ENCODE results near the gene LRFN5.
A peak's percentile ranks its signal among the peaks of the same experiment; 100 is the strongest.
"Not testable (repeated sequence)": the region's sequence is repeated elsewhere in the genome, so short reads cannot be mapped to it uniquely, and the experiment has no call there.

LRFN5 gene

GRCh38 chr14:41606532-41607303 is at the start of gene LRFN5:
LRFN5 (plus strand) TSS chr14:41606876.
- Histone ChIP-seq H3K4me1 (ENCODE audit: control insufficient read depth, insufficient read depth, low read length) (peaks cover 23% of the 10 kb centered on the region), H3K36me3 (ENCODE audit: control insufficient read depth in 2 of 2, insufficient read depth in 2 of 2, low read length in 2 of 2) (no peaks in the 10 kb centered on the region), H3K9me3 (ENCODE audit: control insufficient read depth in 2 of 2, low read length in 2 of 2) (no peaks in the 10 kb centered on the region), H3K27me3 (ENCODE audit: control insufficient read depth in 1 of 2, insufficient read depth in 2 of 2, low read length in 2 of 2) (peaks cover 33 to 44% of the 10 kb centered on the region in 2 donors), H3K9ac (ENCODE audit: low read length in 2 of 2) (peak within 1 kb of the TSS; percentile 42 to 67), H3K27ac (ENCODE audit: low read length) (peak within 1 kb of the TSS; percentile 55), H3K4me3 (ENCODE audit: low read length in 2 of 2) (peak within 1 kb of the TSS; percentile 77 to 78)

GRCh38 chr14:41558490-41558889 is 48.2 kb upstream of the LRFN5 start:
- no peak overlapping the region for H3K27ac ChIP-seq (ENCODE audit: low read length)
- no peaks in the 10 kb centered on the region for H3K27me3 ChIP-seq (ENCODE audit: control insufficient read depth in 1 of 2, insufficient read depth in 2 of 2, low read length in 2 of 2)
- no peaks in the 10 kb centered on the region for H3K4me1 ChIP-seq (ENCODE audit: control insufficient read depth, insufficient read depth, low read length)
- H3K36me3 ChIP-seq (ENCODE audit: control insufficient read depth in 2 of 2, insufficient read depth in 2 of 2, low read length in 2 of 2): no peaks in the 10 kb centered on the region
- no peak overlapping the region for H3K9ac ChIP-seq (ENCODE audit: low read length in 2 of 2)
- no peak overlapping the region for H3K4me3 ChIP-seq (ENCODE audit: low read length in 2 of 2)
- H3K9me3 ChIP-seq (ENCODE audit: control insufficient read depth in 2 of 2, low read length in 2 of 2): no peaks in the 10 kb centered on the region

- not testable (repeated sequence) for H3K36me3 ChIP-seq (ENCODE audit: control insufficient read depth in 2 of 2, insufficient read depth in 2 of 2, low read length in 2 of 2); H3K9me3 ChIP-seq (ENCODE audit: control insufficient read depth in 2 of 2, low read length in 2 of 2); H3K27me3 ChIP-seq (ENCODE audit: control insufficient read depth in 1 of 2, insufficient read depth in 2 of 2, low read length in 2 of 2); H3K4me1 ChIP-seq (ENCODE audit: control insufficient read depth, insufficient read depth, low read length); H3K27ac ChIP-seq (ENCODE audit: low read length); H3K9ac ChIP-seq (ENCODE audit: low read length in 2 of 2); H3K4me3 ChIP-seq (ENCODE audit: low read length in 2 of 2)
Measured at GRCh38 chr14:41566864-41567263, 39.8 kb upstream of the LRFN5 start.

GRCh38 chr14:41568979-41569378 is 37.7 kb upstream of the LRFN5 start:
- Histone ChIP-seq H3K4me1 (ENCODE audit: control insufficient read depth, insufficient read depth, low read length) (no peaks in the 10 kb centered on the region), H3K9me3 (ENCODE audit: control insufficient read depth in 2 of 2, low read length in 2 of 2) (no peaks in the 10 kb centered on the region), H3K4me3 (ENCODE audit: low read length in 2 of 2) (no peak overlapping the region), H3K9ac (ENCODE audit: low read length in 2 of 2) (no peak overlapping the region), H3K36me3 (ENCODE audit: control insufficient read depth in 2 of 2, insufficient read depth in 2 of 2, low read length in 2 of 2) (no peaks in the 10 kb centered on the region), H3K27ac (ENCODE audit: low read length) (no peak overlapping the region), H3K27me3 (ENCODE audit: control insufficient read depth in 1 of 2, insufficient read depth in 2 of 2, low read length in 2 of 2) (no peaks in the 10 kb centered on the region)

- Histone ChIP-seq H3K9ac (ENCODE audit: low read length in 2 of 2) (no peak overlapping the region), H3K4me3 (ENCODE audit: low read length in 2 of 2) (no peak overlapping the region), H3K4me1 (ENCODE audit: control insufficient read depth, insufficient read depth, low read length) (no peaks in the 10 kb centered on the region), H3K36me3 (ENCODE audit: control insufficient read depth in 2 of 2, insufficient read depth in 2 of 2, low read length in 2 of 2) (no peaks in the 10 kb centered on the region), H3K9me3 (ENCODE audit: control insufficient read depth in 2 of 2, low read length in 2 of 2) (no peaks in the 10 kb centered on the region), H3K27me3 (ENCODE audit: control insufficient read depth in 1 of 2, insufficient read depth in 2 of 2, low read length in 2 of 2) (no peaks in the 10 kb centered on the region), H3K27ac (ENCODE audit: low read length) (no peak overlapping the region)
Measured at GRCh38 chr14:41570415-41571155, 36.1 kb upstream of the LRFN5 start.

- H3K27me3 ChIP-seq (ENCODE audit: control insufficient read depth in 1 of 2, insufficient read depth in 2 of 2, low read length in 2 of 2): no peaks in the 10 kb centered on the region
- no peaks in the 10 kb centered on the region for H3K9me3 ChIP-seq (ENCODE audit: control insufficient read depth in 2 of 2, low read length in 2 of 2)
- no peak overlapping the region for H3K27ac ChIP-seq (ENCODE audit: low read length)
- H3K4me3 ChIP-seq (ENCODE audit: low read length in 2 of 2): no peak overlapping the region
- no peak overlapping the region for H3K9ac ChIP-seq (ENCODE audit: low read length in 2 of 2)
- H3K4me1 ChIP-seq (ENCODE audit: control insufficient read depth, insufficient read depth, low read length): no peaks in the 10 kb centered on the region
- H3K36me3 ChIP-seq (ENCODE audit: control insufficient read depth in 2 of 2, insufficient read depth in 2 of 2, low read length in 2 of 2): no peaks in the 10 kb centered on the region
Measured at GRCh38 chr14:41586237-41586636, 20.4 kb upstream of the LRFN5 start.

GRCh38 chr14:41597647-41598046 is 9.0 kb upstream of the LRFN5 start:
- no peaks in the 10 kb centered on the region for H3K36me3 ChIP-seq (ENCODE audit: control insufficient read depth in 2 of 2, insufficient read depth in 2 of 2, low read length in 2 of 2)
- H3K9ac ChIP-seq (ENCODE audit: low read length in 2 of 2): no peak overlapping the region
- H3K27me3 ChIP-seq (ENCODE audit: control insufficient read depth in 1 of 2, insufficient read depth in 2 of 2, low read length in 2 of 2): no peaks in the 10 kb centered on the region
- H3K4me1 ChIP-seq (ENCODE audit: control insufficient read depth, insufficient read depth, low read length): no peaks in the 10 kb centered on the region
- H3K9me3 ChIP-seq (ENCODE audit: control insufficient read depth in 2 of 2, low read length in 2 of 2): no peaks in the 10 kb centered on the region
- H3K4me3 ChIP-seq (ENCODE audit: low read length in 2 of 2): no peak overlapping the region
- H3K27ac ChIP-seq (ENCODE audit: low read length): no peak overlapping the region

- H3K4me1 ChIP-seq (ENCODE audit: control insufficient read depth, insufficient read depth, low read length); H3K9me3 ChIP-seq (ENCODE audit: control insufficient read depth in 2 of 2, low read length in 2 of 2); H3K27ac ChIP-seq (ENCODE audit: low read length); H3K36me3 ChIP-seq (ENCODE audit: control insufficient read depth in 2 of 2, insufficient read depth in 2 of 2, low read length in 2 of 2); H3K9ac ChIP-seq (ENCODE audit: low read length in 2 of 2); H3K27me3 ChIP-seq (ENCODE audit: control insufficient read depth in 1 of 2, insufficient read depth in 2 of 2, low read length in 2 of 2); H3K4me3 ChIP-seq (ENCODE audit: low read length in 2 of 2): not testable (repeated sequence)
Measured at GRCh38 chr14:41599805-41600385, 6.8 kb upstream of the LRFN5 start.

GRCh38 chr14:41604721-41605531 is 1.8 kb upstream of the LRFN5 start:
- Histone ChIP-seq H3K9me3 (ENCODE audit: control insufficient read depth in 2 of 2, low read length in 2 of 2) (no peaks in the 10 kb centered on the region), H3K4me3 (ENCODE audit: low read length in 2 of 2) (peak overlapping the region; percentile 62 to 78), H3K36me3 (ENCODE audit: control insufficient read depth in 2 of 2, insufficient read depth in 2 of 2, low read length in 2 of 2) (no peaks in the 10 kb centered on the region), H3K27me3 (ENCODE audit: control insufficient read depth in 1 of 2, insufficient read depth in 2 of 2, low read length in 2 of 2) (peaks cover 33 to 39% of the 10 kb centered on the region in 2 donors), H3K9ac (ENCODE audit: low read length in 2 of 2) (peak overlapping the region; percentile 42 to 67), H3K27ac (ENCODE audit: low read length) (peak overlapping the region; percentile 55), H3K4me1 (ENCODE audit: control insufficient read depth, insufficient read depth, low read length) (peaks cover 23% of the 10 kb centered on the region)

- H3K4me3 ChIP-seq (ENCODE audit: low read length in 2 of 2): peak overlapping the region; percentile 62 to 78
- H3K36me3 ChIP-seq (ENCODE audit: control insufficient read depth in 2 of 2, insufficient read depth in 2 of 2, low read length in 2 of 2): no peaks in the 10 kb centered on the region
- H3K4me1 ChIP-seq (ENCODE audit: control insufficient read depth, insufficient read depth, low read length): peaks cover 23% of the 10 kb centered on the region
- peak overlapping the region; percentile 55 for H3K27ac ChIP-seq (ENCODE audit: low read length)
- H3K9me3 ChIP-seq (ENCODE audit: control insufficient read depth in 2 of 2, low read length in 2 of 2): no peaks in the 10 kb centered on the region
- H3K9ac ChIP-seq (ENCODE audit: low read length in 2 of 2): peak overlapping the region; percentile 42 to 67
- peaks cover 33 to 42% of the 10 kb centered on the region in 2 donors for H3K27me3 ChIP-seq (ENCODE audit: control insufficient read depth in 1 of 2, insufficient read depth in 2 of 2, low read length in 2 of 2)
Measured at GRCh38 chr14:41605550-41606281, 960 bp upstream of the LRFN5 start.

Data from stomach smooth muscle (tissue), 2 donors.